Endodermal cell (in vitro differentiated cells): ENCODE measurements around the gene CRYGN. TPM values are rescaled to one million over a fixed set of nuclear protein-coding genes. Genes with fewer than 3 reads are reported as not detected.
A peak's percentile ranks its signal among the peaks of the same experiment; 100 is the strongest.

ENCODE experiments used
- DNase-seq: peaks from one replicate; pipeline ENCODE4 v3.0.0-alpha.2; 2017
- H3K27ac ChIP-seq: 2 replicates; pipeline ENCODE4 v1.5.1; 2013; ENCODE audit warnings: mild to moderate bottlenecking, low read depth, low read length, moderate library complexity
- H3K27me3 ChIP-seq: 2 replicates; pipeline ENCODE4 v1.6.1; 2013; ENCODE audit warnings: mild to moderate bottlenecking, low read length, moderate library complexity; ENCODE audit not compliant: insufficient read depth, control insufficient read depth, poor library complexity, severe bottlenecking
- H3K36me3 ChIP-seq: 2 replicates; pipeline ENCODE4 v1.7.0; 2013; ENCODE audit warnings: mild to moderate bottlenecking, low read length, moderate library complexity; ENCODE audit not compliant: control insufficient read depth, insufficient read depth
- H3K4me1 ChIP-seq: one replicate; pipeline ENCODE4 v1.7.0; 2013; ENCODE audit warnings: low read length; ENCODE audit not compliant: control insufficient read depth, insufficient read depth
- H3K4me3 ChIP-seq: 2 replicates; pipeline ENCODE4 v1.5.1; 2013; ENCODE audit warnings: mild to moderate bottlenecking, low read length, moderate library complexity
- H3K9ac ChIP-seq: 2 replicates; pipeline ENCODE4 v1.6.1; 2013; ENCODE audit warnings: mild to moderate bottlenecking, low read length, moderate library complexity; ENCODE audit not compliant: poor library complexity, severe bottlenecking; ENCODE audit errors: extremely low read depth
- H3K9me3 ChIP-seq: 2 replicates; pipeline ENCODE4 v1.6.1; 2013; ENCODE audit warnings: mild to moderate bottlenecking, low read length, moderate library complexity; ENCODE audit not compliant: control insufficient read depth
- H3K27ac Mint-ChIP-seq: 2 replicates; pipeline ENCODE4 v1.8.0; 2020; ENCODE audit warnings: mixed read lengths
- H3K27me3 Mint-ChIP-seq: 2 replicates; pipeline ENCODE4 v1.8.0; 2021; ENCODE audit warnings: mild to moderate bottlenecking, mixed read lengths; ENCODE audit not compliant: insufficient read depth
- H3K36me3 Mint-ChIP-seq: 2 replicates; pipeline ENCODE4 v1.8.0; 2020; ENCODE audit warnings: low read depth, mixed read lengths
- H3K4me1 Mint-ChIP-seq: 2 replicates; pipeline ENCODE4 v1.8.0; 2020; ENCODE audit warnings: mixed read lengths
- H3K4me3 Mint-ChIP-seq: 2 replicates; pipeline ENCODE4 v1.8.0; 2020; ENCODE audit warnings: mild to moderate bottlenecking, moderate library complexity, mixed read lengths
- H3K9me3 Mint-ChIP-seq: 2 replicates; pipeline ENCODE4 v1.8.0; 2020; ENCODE audit warnings: mild to moderate bottlenecking, mixed read lengths
- CTCF ChIP-seq: fragments of 200-600 bp; sonication (generic); conservative IDR thresholded peaks from 2 replicates; pipeline ENCODE4 v1.5.0; 2021; ENCODE audit warnings: antibody characterized with exemption, mild to moderate bottlenecking
- WGBS, 2 experiments: methylation state at CpG; one replicate each; pipeline versions ENCODE4 v1.1.5 to v1.1.7; 2013; ENCODE audit warnings: missing lambda C conversion rate in 2 of 2, mixed read lengths in 1 of 2; ENCODE audit not compliant: insufficient coverage in 1 of 2, insufficient read length in 1 of 2; 5-methylcytosine and 5-hydroxymethylcytosine counted together
- total RNA-seq, 2 donors: library from RNA; stranded (reverse); fragmentation: NEBNext Ultra II Directional in 1 of 2; extraction: Animal tissue kit (Norgen Biotek cat#: 25700) in 1 of 2; gene quantifications; 2 replicates in 1 of 2; 3 replicates in 1 of 2; pipeline ENCODE4 v1.2.1, GENCODE V29; 2021

The CRYGN gene
- total RNA-seq, 2 donors from 2014 or later: 2.3 to 4.4 TPM

GRCh38 chr7:151382079-151382885, 57.7 kb downstream of the CRYGN start:
- DNase-seq: peak; percentile 66
- Histone ChIP-seq H3K4me3 (no peak overlapping the region), H3K9me3 (no peaks in the 10 kb centered on the region), H3K36me3 (peaks cover 6% of the 10 kb centered on the region), H3K27ac (no peak overlapping the region), H3K4me1 (peaks cover 3% of the 10 kb centered on the region), H3K27me3 (peaks cover 29% of the 10 kb centered on the region), H3K9ac (no peak overlapping the region)
- Mint-ChIP-seq H3K27me3 (peaks cover 28% of the 10 kb centered on the region), H3K4me1 (peaks cover 10% of the 10 kb centered on the region), H3K4me3 (peak overlapping the region; percentile 40), H3K27ac (no peak overlapping the region), H3K36me3 (peaks cover 57% of the 10 kb centered on the region), H3K9me3 (no peaks in the 10 kb centered on the region)
- TF ChIP-seq CTCF: no peak
- WGBS, 2 experiments: 47 to 50% methylated on average over 26 to 37 of the region's 37 CpGs

GRCh38 chr7:151381348-151382078, 58.4 kb downstream of the CRYGN start:
- DNase-seq: peak; percentile 87

GRCh38 chr7:151381098-151381347, 58.9 kb downstream of the CRYGN start:
- peaks cover 29% of the 10 kb centered on the region for H3K27me3 ChIP-seq
- Mint-ChIP-seq H3K9me3 (no peaks in the 10 kb centered on the region), H3K36me3 (peaks cover 64% of the 10 kb centered on the region), H3K4me1 (peaks cover 10% of the 10 kb centered on the region), H3K27ac (no peak overlapping the region), H3K4me3 (no peak overlapping the region), H3K27me3 (peaks cover 28% of the 10 kb centered on the region)
- H3K9me3 ChIP-seq: no peaks in the 10 kb centered on the region
- H3K4me1 ChIP-seq: peaks cover 3% of the 10 kb centered on the region
- no peak overlapping the region for H3K9ac ChIP-seq
- no peak for TF ChIP-seq CTCF
- H3K4me3 ChIP-seq: no peak overlapping the region
- peaks cover 16% of the 10 kb centered on the region for H3K36me3 ChIP-seq
- H3K27ac ChIP-seq: no peak overlapping the region
- no peak for DNase-seq
- 63 to 73% methylated on average over 4 to 7 of the region's 7 CpGs for WGBS, 2 experiments

More at GRCh38 chr7:151381348-151382078, 58.4 kb downstream of the CRYGN start:
- H3K27ac ChIP-seq: no peak overlapping the region
- peaks cover 10% of the 10 kb centered on the region for H3K4me1 Mint-ChIP-seq
- peak overlapping the region; percentile 40 for H3K4me3 Mint-ChIP-seq
- H3K36me3 Mint-ChIP-seq: peaks cover 63% of the 10 kb centered on the region
- no peaks in the 10 kb centered on the region for H3K9me3 Mint-ChIP-seq
- no peak overlapping the region for H3K9ac ChIP-seq
- peaks cover 13% of the 10 kb centered on the region for H3K36me3 ChIP-seq
- no peak overlapping the region for H3K27ac Mint-ChIP-seq
- peaks cover 28% of the 10 kb centered on the region for H3K27me3 Mint-ChIP-seq
- peaks cover 3% of the 10 kb centered on the region for H3K4me1 ChIP-seq
- peaks cover 29% of the 10 kb centered on the region for H3K27me3 ChIP-seq
- no peaks in the 10 kb centered on the region for H3K9me3 ChIP-seq
- no peak overlapping the region for H3K4me3 ChIP-seq
- WGBS, 2 experiments: 28 to 37% methylated on average over 28 to 83 of the region's 83 CpGs
- no peak for TF ChIP-seq CTCF
